ENCODE results near the gene PROCA1. TPM values are rescaled to one million over a fixed set of nuclear protein-coding genes. Genes with fewer than 3 reads are reported as not detected.

PROCA1 gene
- total and polyA plus RNA-seq, 9 of the 15 experiments (the other 6 are each of a cell fraction or from before 2014, with no cell fraction given), result 0.78 to 16.2 (median 5.6) TPM

DNA sequence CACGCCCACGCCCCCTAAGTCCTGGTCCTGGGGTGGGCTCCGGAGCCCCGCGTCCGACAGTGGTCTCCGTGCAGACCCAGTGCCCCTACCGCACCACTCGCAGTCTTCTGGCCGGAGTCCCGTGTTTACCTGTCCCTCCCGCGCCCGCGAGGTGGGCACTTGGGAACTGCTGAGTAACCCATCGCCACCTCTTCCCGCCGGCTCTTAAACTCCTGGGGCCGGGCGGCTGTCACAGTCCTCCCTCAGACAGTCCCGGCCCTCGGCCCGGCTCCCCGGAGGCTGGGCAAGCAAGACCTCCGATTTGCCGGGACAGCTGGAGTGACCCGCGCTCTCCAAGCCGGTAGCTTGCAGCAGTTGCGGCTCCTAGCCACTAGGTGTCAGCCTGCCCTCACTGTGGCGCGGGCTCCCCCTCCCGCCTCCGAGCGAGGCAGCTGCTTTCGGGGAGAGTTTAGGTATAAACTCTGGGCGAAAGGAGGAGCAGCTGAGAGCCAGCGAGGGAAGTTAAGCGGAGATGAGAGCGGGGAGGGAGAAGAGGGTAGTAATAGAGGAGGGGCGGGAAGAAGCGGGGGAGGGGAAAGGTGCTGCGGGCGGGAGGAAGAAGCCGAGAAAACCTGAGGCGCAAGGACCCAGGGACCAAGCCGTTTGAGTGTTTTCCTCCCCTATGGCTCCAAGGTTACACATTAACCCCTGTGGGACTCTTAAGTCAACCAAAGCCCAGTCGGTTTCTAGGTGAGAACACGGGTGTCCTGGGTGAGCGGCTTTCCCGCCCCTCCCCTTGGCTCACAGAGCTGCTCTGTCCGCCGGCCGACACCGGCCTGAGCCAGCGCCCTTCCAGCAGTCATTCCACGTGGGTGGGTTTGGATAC lies 15.2 kb upstream of the PROCA1 start (continued):
- TF ChIP-seq NR2C2 (CRISPR knock-in tag; IDR thresholded peaks at IDR 0.05), result peak; percentile 80
- TF ChIP-seq NR2C2 (tag; IDR thresholded peaks at IDR 0.05), result no peak; the same call in 1 of the 2 replicates
- peak; percentile 23 for TF ChIP-seq RBBP5 (IDR thresholded peaks at IDR 0.05; ENCODE audit: borderline replicate concordance, insufficient read depth, low read length, poor library complexity, severe bottlenecking)
- no peak for TF ChIP-seq ZFX (CRISPR knock-in tag; IDR thresholded peaks at IDR 0.05)
- no peak for TF ChIP-seq ZNF146 (CRISPR knock-in tag; IDR thresholded peaks at IDR 0.05; ENCODE audit: unreplicated experiment)
- peak; percentile 66 for TF ChIP-seq SMAD1 (IDR thresholded peaks at IDR 0.05; ENCODE audit: low read depth, low read length, partially characterized antibody)
- TF ChIP-seq BRCA1 (IDR thresholded peaks at IDR 0.05), result no peak
- no peak for TF ChIP-seq BRCA1 (CRISPR knock-in tag; IDR thresholded peaks at IDR 0.05)
- TF ChIP-seq, protein P1, sequence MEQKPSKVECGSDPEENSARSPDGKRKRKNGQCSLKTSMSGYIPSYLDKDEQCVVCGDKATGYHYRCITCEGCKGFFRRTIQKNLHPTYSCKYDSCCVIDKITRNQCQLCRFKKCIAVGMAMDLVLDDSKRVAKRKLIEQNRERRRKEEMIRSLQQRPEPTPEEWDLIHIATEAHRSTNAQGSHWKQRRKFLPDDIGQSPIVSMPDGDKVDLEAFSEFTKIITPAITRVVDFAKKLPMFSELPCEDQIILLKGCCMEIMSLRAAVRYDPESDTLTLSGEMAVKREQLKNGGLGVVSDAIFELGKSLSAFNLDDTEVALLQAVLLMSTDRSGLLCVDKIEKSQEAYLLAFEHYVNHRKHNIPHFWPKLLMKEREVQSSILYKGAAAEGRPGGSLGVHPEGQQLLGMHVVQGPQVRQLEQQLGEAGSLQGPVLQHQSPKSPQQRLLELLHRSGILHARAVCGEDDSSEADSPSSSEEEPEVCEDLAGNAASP (IDR thresholded peaks at IDR 0.05), result no peak
- TF ChIP-seq, protein P2, sequence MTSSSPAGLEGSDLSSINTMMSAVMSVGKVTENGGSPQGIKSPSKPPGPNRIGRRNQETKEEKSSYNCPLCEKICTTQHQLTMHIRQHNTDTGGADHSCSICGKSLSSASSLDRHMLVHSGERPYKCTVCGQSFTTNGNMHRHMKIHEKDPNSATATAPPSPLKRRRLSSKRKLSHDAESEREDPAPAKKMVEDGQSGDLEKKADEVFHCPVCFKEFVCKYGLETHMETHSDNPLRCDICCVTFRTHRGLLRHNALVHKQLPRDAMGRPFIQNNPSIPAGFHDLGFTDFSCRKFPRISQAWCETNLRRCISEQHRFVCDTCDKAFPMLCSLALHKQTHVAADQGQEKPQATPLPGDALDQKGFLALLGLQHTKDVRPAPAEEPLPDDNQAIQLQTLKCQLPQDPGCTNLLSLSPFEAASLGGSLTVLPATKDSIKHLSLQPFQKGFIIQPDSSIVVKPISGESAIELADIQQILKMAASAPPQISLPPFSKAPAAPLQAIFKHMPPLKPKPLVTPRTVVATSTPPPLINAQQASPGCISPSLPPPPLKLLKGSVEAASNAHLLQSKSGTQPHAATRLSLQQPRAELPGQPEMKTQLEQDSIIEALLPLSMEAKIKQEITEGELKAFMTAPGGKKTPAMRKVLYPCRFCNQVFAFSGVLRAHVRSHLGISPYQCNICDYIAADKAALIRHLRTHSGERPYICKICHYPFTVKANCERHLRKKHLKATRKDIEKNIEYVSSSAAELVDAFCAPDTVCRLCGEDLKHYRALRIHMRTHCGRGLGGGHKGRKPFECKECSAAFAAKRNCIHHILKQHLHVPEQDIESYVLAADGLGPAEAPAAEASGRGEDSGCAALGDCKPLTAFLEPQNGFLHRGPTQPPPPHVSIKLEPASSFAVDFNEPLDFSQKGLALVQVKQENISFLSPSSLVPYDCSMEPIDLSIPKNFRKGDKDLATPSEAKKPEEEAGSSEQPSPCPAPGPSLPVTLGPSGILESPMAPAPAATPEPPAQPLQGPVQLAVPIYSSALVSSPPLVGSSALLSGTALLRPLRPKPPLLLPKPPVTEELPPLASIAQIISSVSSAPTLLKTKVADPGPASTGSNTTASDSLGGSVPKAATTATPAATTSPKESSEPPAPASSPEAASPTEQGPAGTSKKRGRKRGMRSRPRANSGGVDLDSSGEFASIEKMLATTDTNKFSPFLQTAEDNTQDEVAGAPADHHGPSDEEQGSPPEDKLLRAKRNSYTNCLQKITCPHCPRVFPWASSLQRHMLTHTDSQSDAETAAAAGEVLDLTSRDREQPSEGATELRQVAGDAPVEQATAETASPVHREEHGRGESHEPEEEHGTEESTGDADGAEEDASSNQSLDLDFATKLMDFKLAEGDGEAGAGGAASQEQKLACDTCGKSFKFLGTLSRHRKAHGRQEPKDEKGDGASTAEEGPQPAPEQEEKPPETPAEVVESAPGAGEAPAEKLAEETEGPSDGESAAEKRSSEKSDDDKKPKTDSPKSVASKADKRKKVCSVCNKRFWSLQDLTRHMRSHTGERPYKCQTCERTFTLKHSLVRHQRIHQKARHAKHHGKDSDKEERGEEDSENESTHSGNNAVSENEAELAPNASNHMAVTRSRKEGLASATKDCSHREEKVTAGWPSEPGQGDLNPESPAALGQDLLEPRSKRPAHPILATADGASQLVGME (CRISPR knock-in tag; IDR thresholded peaks at IDR 0.05), result peak; percentile 73; the same call in 1 of the 2 replicates
- TF ChIP-seq ZNF174 (CRISPR knock-in tag; IDR thresholded peaks at IDR 0.05), result no peak
- no peak for TF ChIP-seq CEBPB (tag; IDR thresholded peaks at IDR 0.05)
- no peak for TF ChIP-seq NR2F6 (CRISPR knock-in tag; IDR thresholded peaks at IDR 0.05)
- TF ChIP-seq ZKSCAN8 (CRISPR knock-in tag; IDR thresholded peaks at IDR 0.05), result no peak
- TF ChIP-seq NFXL1 (CRISPR knock-in tag; IDR thresholded peaks at IDR 0.05), result no peak
- TF ChIP-seq RBFOX2 (IDR thresholded peaks at IDR 0.05; ENCODE audit: low read depth, low read length), result peak; percentile 65
- no peak for TF ChIP-seq ILF3 (IDR thresholded peaks at IDR 0.05; ENCODE audit: borderline replicate concordance)
- no peak for TF ChIP-seq CREB3 (tag; conservative IDR thresholded peaks at IDR 0.05; ENCODE audit: low read depth)
- TF ChIP-seq ELF1 (tag; IDR thresholded peaks at IDR 0.05), result no peak
- TF ChIP-seq ZNF184 (CRISPR knock-in tag; IDR thresholded peaks at IDR 0.05), result no peak
- TF ChIP-seq ZKSCAN1 (IDR thresholded peaks at IDR 0.05; ENCODE audit: low read depth, low read length), result peak; percentile 45; the same call in 1 of the 2 replicates
